T-cell (primary cell): ENCODE results near the gene ZNF550. TPM values are rescaled to one million over a fixed set of nuclear protein-coding genes. Genes with fewer than 3 reads are reported as not detected.
A peak's percentile ranks its signal among the peaks of the same experiment; 100 is the strongest.

Experiments used
- ATAC-seq, 4 experiments: fragments of 200-7000 bp in 3 of 4; fragments of 150-1000 bp in 1 of 4; cut with Tn5 transposase; replicated peaks in 1 of 4; 1 replicate in 3 of 4; 2 replicates in 1 of 4; pipeline ENCODE4 v1.10.0; 2021; ENCODE audit warnings: moderate library complexity in 3 of 4, mild to moderate bottlenecking in 2 of 4, moderate number of reproducible peaks in 1 of 4
- CTCF ChIA-PET, 2 donors: fragments of 300-600 bp; sonication (Branson Sonifier 250); formaldehyde crosslinking; loops; one replicate each; lab custom pipeline; 2022; ENCODE audit warnings: antibody characterized with exemption in 2 of 2; lab: Charles Lee
- POLR2A ChIA-PET, 2 donors: fragments of 300-600 bp; sonication (Branson Sonifier 250); formaldehyde crosslinking; loops; one replicate each; lab custom pipeline; 2022; ENCODE audit warnings: antibody characterized with exemption in 2 of 2; lab: Charles Lee
- DNase-seq, 35 experiments: peaks; one replicate each; pipeline versions ENCODE4 v3.0.0 to v3.0.0-alpha.2; 2013 to 2023
- H3K27ac ChIP-seq: one replicate; pipeline ENCODE4 v1.5.1; 2013; ENCODE audit warnings: low read length
- H3K27me3 ChIP-seq, 2 experiments: replicated peaks in 1 of 2; 1 replicate in 1 of 2; 2 replicates in 1 of 2; pipeline versions ENCODE4 v1.6.1 to v1.7.0; 2013; ENCODE audit warnings: low read length in 1 of 2, mixed read lengths in 1 of 2; ENCODE audit not compliant: control insufficient read depth in 2 of 2, insufficient read depth in 2 of 2; ENCODE audit errors: extremely low read depth in 1 of 2
- H3K36me3 ChIP-seq, 2 donors: 1 replicate in 1 of 2; 2 replicates in 1 of 2; pipeline versions ENCODE4 v1.6.1 to v1.7.0; 2013; ENCODE audit warnings: low read length in 1 of 2; ENCODE audit not compliant: control insufficient read depth in 2 of 2, insufficient read depth in 1 of 2; ENCODE audit errors: extremely low read depth in 1 of 2
- H3K4me1 ChIP-seq, 2 experiments: 1 replicate in 1 of 2; 2 replicates in 1 of 2; pipeline versions ENCODE4 v1.6.1 to v1.7.0; 2013; ENCODE audit warnings: low read length in 2 of 2, mixed read lengths in 1 of 2; ENCODE audit not compliant: insufficient read depth in 2 of 2, control insufficient read depth in 1 of 2; ENCODE audit errors: extremely low read depth in 1 of 2
- H3K4me3 ChIP-seq, 2 donors: 1 replicate in 1 of 2; 2 replicates in 1 of 2; pipeline versions ENCODE4 v1.5.1 to v1.7.0; 2013; ENCODE audit warnings: mild to moderate bottlenecking in 2 of 2, low read length in 1 of 2, moderate library complexity in 1 of 2; ENCODE audit not compliant: control insufficient read depth in 1 of 2; ENCODE audit errors: extremely low read depth in 1 of 2
- H3K9me3 ChIP-seq: 2 replicates; pipeline ENCODE4 v1.7.0; 2013
- H3K27ac Mint-ChIP-seq, 2 donors: one replicate each; pipeline ENCODE4 v1.8.0; 2020 to 2021; ENCODE audit warnings: mild to moderate bottlenecking in 2 of 2, mixed read lengths in 2 of 2
- H3K27me3 Mint-ChIP-seq, 2 donors: one replicate each; pipeline ENCODE4 v1.8.0; 2021 to 2022; ENCODE audit warnings: mixed read lengths in 2 of 2
- H3K36me3 Mint-ChIP-seq: one replicate; pipeline ENCODE4 v1.8.0; 2021; ENCODE audit warnings: mixed read lengths
- H3K4me1 Mint-ChIP-seq, 3 donors: one replicate each; pipeline ENCODE4 v1.8.0; 2020 to 2022; ENCODE audit warnings: mixed read lengths in 3 of 3, mild to moderate bottlenecking in 1 of 3
- H3K4me3 Mint-ChIP-seq, 3 donors: one replicate each; pipeline ENCODE4 v1.8.0; 2020 to 2022; ENCODE audit warnings: mild to moderate bottlenecking in 3 of 3, mixed read lengths in 3 of 3, moderate library complexity in 3 of 3
- H3K9me3 Mint-ChIP-seq, 3 donors: one replicate each; pipeline ENCODE4 v1.8.0; 2020 to 2022; ENCODE audit warnings: mixed read lengths in 3 of 3
- WGBS: methylation state at CpG from one replicate; pipeline ENCODE4 v1.1.5; 2013; ENCODE audit warnings: missing lambda C conversion rate; ENCODE audit not compliant: insufficient coverage; 5-methylcytosine and 5-hydroxymethylcytosine counted together
- total RNA-seq, 35 experiments: library from RNA in 6 of 35; stranded (reverse) in 6 of 35; fragments of 120-200 nt in 1 of 35; gene quantifications; one replicate each; pipeline versions ENCODE4 v1.2.1 to v1.2.4 and lab custom pipeline; 2013 to 2026

ZNF550 gene
- 10 to 100 TPM; 16.9 to 47.4 (median 45.1) TPM for total RNA-seq
- 21.9 TPM for total RNA-seq (2013)
- total RNA-seq (lab: John Stamatoyannopoulos, UW): 14.5 to 87.0 (median 41.5) reads per million in 29 experiments

- Histone ChIP-seq H3K27me3 (peaks cover 0 to 5% of the 10 kb centered on the region in 2 experiments), H3K36me3 (peaks cover 0 to 17% of the 10 kb centered on the region in 2 donors), H3K4me1 (peaks cover 10 to 25% of the 10 kb centered on the region in 2 experiments), H3K4me3 (peak within 1 kb of the TSS; percentile 83 to 88), H3K9me3 (peaks cover 2% of the 10 kb centered on the region), H3K27ac (peak within 1 kb of the TSS; percentile 68)
- peaks cover 33 to 39% (median 37%) of the 10 kb centered on the region in 3 donors for H3K4me1 Mint-ChIP-seq
- peaks cover 4 to 8% of the 10 kb centered on the region in 2 donors for H3K27me3 Mint-ChIP-seq
- ChIA-PET POLR2A (no interaction called here), CTCF (no interaction called here)
- H3K4me3 Mint-ChIP-seq: peak within 1 kb of the TSS; percentile 92 to 97 (median 94)
- H3K27ac Mint-ChIP-seq: peak within 1 kb of the TSS; percentile 83 to 86
- peak; percentile 97 to 99 (median 99) for ATAC-seq
- H3K9me3 Mint-ChIP-seq: peaks cover 3 to 43% (median 28%) of the 10 kb centered on the region in 3 donors
- H3K36me3 Mint-ChIP-seq: peaks cover 45% of the 10 kb centered on the region
- WGBS: 0% methylated on average over 46 of the region's 56 CpGs
- peak; percentile 67 to 88 (median 80) for DNase-seq
Observed at GRCh38 chr19:57559404-57560025, at the start of gene ZNF550. ZNF550 (minus strand) TSS chr19:57559863; CDS start chr19:57559682, 181 bp downstream.

- POLR2A ChIA-PET: no interaction called here
- CTCF ChIA-PET: no interaction called here
- no peaks in the 10 kb centered on the region for H3K27me3 Mint-ChIP-seq
- H3K36me3 Mint-ChIP-seq: peaks cover 60% of the 10 kb centered on the region
- Histone ChIP-seq H3K27me3 (no peaks in the 10 kb centered on the region), H3K36me3 (peaks cover 13 to 27% of the 10 kb centered on the region in 2 donors), H3K4me3 (no peak overlapping the region), H3K4me1 (no peaks in the 10 kb centered on the region), H3K27ac (no peak overlapping the region), H3K9me3 (peaks cover 12% of the 10 kb centered on the region)
- H3K4me1 Mint-ChIP-seq: no peaks in the 10 kb centered on the region
- DNase-seq (no peak), ATAC-seq (no peak)
- no peak overlapping the region for H3K4me3 Mint-ChIP-seq
- peaks cover 27 to 62% (median 44%) of the 10 kb centered on the region in 3 donors for H3K9me3 Mint-ChIP-seq
- WGBS: no CpG with 5 or more reads among the region's 5 CpGs
- H3K27ac Mint-ChIP-seq: no peak overlapping the region
Observed at GRCh38 chr19:57606931-57607330, 47.3 kb upstream of the ZNF550 start.

GRCh38 chr19:57599761-57600383 is 40.2 kb upstream of the ZNF550 start, which contains the start of gene ZNF530:
ZNF530 (plus strand) TSS chr19:57599885; CDS start chr19:57604346, 4,461 bp downstream.
- CTCF ChIA-PET: no interaction called here

GRCh38 chr19:57599377-57599760 is 39.7 kb upstream of the ZNF550 start:
- ATAC-seq: peak in 1 of 4 experiments; percentile 12
- Mint-ChIP-seq H3K27ac (peak overlapping the region; percentile 84 to 91), H3K36me3 (peaks cover 36% of the 10 kb centered on the region), H3K4me3 (peak overlapping the region; percentile 73 to 88 (median 85)), H3K9me3 (peaks cover 31 to 48% (median 38%) of the 10 kb centered on the region in 3 donors), H3K27me3 (no peaks in the 10 kb centered on the region), H3K4me1 (peaks cover 25 to 27% (median 25%) of the 10 kb centered on the region in 3 donors)
- Histone ChIP-seq H3K27me3 (no peaks in the 10 kb centered on the region), H3K9me3 (peaks cover 4% of the 10 kb centered on the region), H3K4me1 (peaks cover 2 to 16% of the 10 kb centered on the region in 2 experiments), H3K4me3 (peak overlapping the region; percentile 76 to 98), H3K36me3 (peaks cover 4 to 5% of the 10 kb centered on the region in 2 donors), H3K27ac (peak overlapping the region; percentile 32)
- ChIA-PET POLR2A (no interaction called here), CTCF (no interaction called here)
- no peak for DNase-seq
- 0% methylated on average over 1 of the region's 8 CpGs for WGBS

More at GRCh38 chr19:57599761-57600383, 40.2 kb upstream of the ZNF550 start, which contains the start of gene ZNF530:
- H3K36me3 ChIP-seq: peaks cover 5 to 9% of the 10 kb centered on the region in 2 donors
- peaks cover 6% of the 10 kb centered on the region for H3K9me3 ChIP-seq
- peaks cover 2 to 16% of the 10 kb centered on the region in 2 experiments for H3K4me1 ChIP-seq
- POLR2A ChIA-PET: no interaction called here
- H3K36me3 Mint-ChIP-seq: peaks cover 41% of the 10 kb centered on the region
- peaks cover 25 to 27% (median 25%) of the 10 kb centered on the region in 3 donors for H3K4me1 Mint-ChIP-seq
- ATAC-seq (peak; percentile 92 to 99 (median 98)), DNase-seq (peak; percentile 39 to 89 (median 69))
- H3K4me3 ChIP-seq: peak within 1 kb of the TSS; percentile 76 to 98
- H3K27me3 ChIP-seq: no peaks in the 10 kb centered on the region
- peak within 1 kb of the TSS; percentile 84 to 91 for H3K27ac Mint-ChIP-seq
- H3K27ac ChIP-seq: peak within 1 kb of the TSS; percentile 32
- H3K4me3 Mint-ChIP-seq: peak within 1 kb of the TSS; percentile 73 to 88 (median 85)
- WGBS: 3% methylated on average over 53 of the region's 53 CpGs
- no peaks in the 10 kb centered on the region for H3K27me3 Mint-ChIP-seq
- peaks cover 36 to 50% (median 40%) of the 10 kb centered on the region in 3 donors for H3K9me3 Mint-ChIP-seq

- peaks cover 22% of the 10 kb centered on the region for H3K9me3 ChIP-seq
- H3K27me3 Mint-ChIP-seq: no peaks in the 10 kb centered on the region
- ChIA-PET CTCF (no interaction called here), POLR2A (no interaction called here)
- no peak overlapping the region for H3K4me3 ChIP-seq
- DNase-seq (no peak), ATAC-seq (no peak)
- H3K27ac ChIP-seq: no peak overlapping the region
- H3K36me3 ChIP-seq: peaks cover 6 to 27% of the 10 kb centered on the region in 2 donors
- H3K27ac Mint-ChIP-seq: no peak overlapping the region
- WGBS: 75% methylated on average over 1 of the region's 1 CpG
- H3K9me3 Mint-ChIP-seq: peaks cover 29 to 68% (median 62%) of the 10 kb centered on the region in 3 donors
- peaks cover 75% of the 10 kb centered on the region for H3K36me3 Mint-ChIP-seq
- H3K27me3 ChIP-seq: peaks cover 0 to 7% of the 10 kb centered on the region in 2 experiments
- H3K4me1 Mint-ChIP-seq: peaks cover 19 to 20% (median 19%) of the 10 kb centered on the region in 3 donors
- H3K4me1 ChIP-seq: peaks cover 2 to 21% of the 10 kb centered on the region in 2 experiments
- H3K4me3 Mint-ChIP-seq: no peak overlapping the region
Observed at GRCh38 chr19:57587529-57587928, 27.9 kb upstream of the ZNF550 start.
